B cell (primary cell): ENCODE measurements around the gene FER. TPM values are rescaled to one million over a fixed set of nuclear protein-coding genes. Genes with fewer than 3 reads are reported as not detected.

Experiments used
- ATAC-seq: fragments of 200-7000 bp; cut with Tn5 transposase; one replicate; pipeline ENCODE4 v1.10.0; 2021; ENCODE audit warnings: low read depth, mild to moderate bottlenecking, moderate number of reproducible peaks, moderate library complexity
- CTCF ChIA-PET: fragments of 350-600 bp; sonication (Branson Sonifier 250); formaldehyde crosslinking; loops from one replicate; lab custom pipeline; 2021; ENCODE audit warnings: antibody characterized with exemption, inconsistent platforms; lab: Charles Lee
- POLR2A ChIA-PET: fragments of 350-600 bp; sonication (Branson Sonifier 250); formaldehyde crosslinking; loops from one replicate; lab custom pipeline; 2021; ENCODE audit warnings: antibody characterized with exemption; lab: Charles Lee
- DNase-seq: peaks from one replicate; pipeline ENCODE4 v3.0.0; 2013
- H2AFZ ChIP-seq: 2 replicates; pipeline ENCODE4 v1.6.1; 2012; ENCODE audit warnings: mild to moderate bottlenecking, low read depth, low read length; ENCODE audit not compliant: insufficient read depth, poor library complexity, severe bottlenecking
- H3K27ac ChIP-seq, 2 donors: 1 replicate in 1 of 2; 2 replicates in 1 of 2; pipeline ENCODE4 v1.5.1; 2012 to 2013; ENCODE audit warnings: low read length in 2 of 2, mild to moderate bottlenecking in 2 of 2, moderate library complexity in 1 of 2
- H3K27me3 ChIP-seq, 4 experiments: fragments of 200-600 bp in 1 of 4; sonication (generic) in 1 of 4; replicated peaks in 1 of 4; 1 replicate in 2 of 4; 2 replicates in 2 of 4; pipeline versions ENCODE4 v1.6.1 to v1.7.0; 2013 to 2016; ENCODE audit warnings: low read length in 3 of 4, mild to moderate bottlenecking in 2 of 4, mixed read lengths in 1 of 4, moderate library complexity in 1 of 4; ENCODE audit not compliant: insufficient read depth in 4 of 4, control insufficient read depth in 3 of 4; ENCODE audit errors: control extremely low read depth in 1 of 4
- H3K36me3 ChIP-seq, 2 experiments: replicated peaks in 1 of 2; 1 replicate in 1 of 2; 2 replicates in 1 of 2; pipeline versions ENCODE4 v1.6.1 to v1.7.1; 2013; ENCODE audit warnings: low read length in 1 of 2; ENCODE audit not compliant: insufficient read depth in 2 of 2, control insufficient read depth in 1 of 2; ENCODE audit errors: control extremely low read depth in 1 of 2, extremely low read depth in 1 of 2
- H3K4me1 ChIP-seq, 2 donors: fragments of 200-600 bp in 1 of 2; sonication (generic) in 1 of 2; 1 replicate in 1 of 2; 2 replicates in 1 of 2; pipeline versions ENCODE4 v1.5.1 to v1.6.1; 2013 to 2017; ENCODE audit warnings: low read length in 2 of 2; ENCODE audit not compliant: control insufficient read depth in 2 of 2, insufficient read depth in 2 of 2
- H3K4me2 ChIP-seq: replicated peaks from 2 replicates; pipeline ENCODE3; 2012; ENCODE audit warnings: mild to moderate bottlenecking, low read depth, low read length; ENCODE audit not compliant: poor library complexity, severe bottlenecking
- H3K4me3 ChIP-seq, 5 experiments: fragments of 200-600 bp in 1 of 5; sonication (generic) in 1 of 5; 1 replicate in 3 of 5; 2 replicates in 2 of 5; pipeline versions ENCODE4 v1.5.1 to v1.7.0; 2011 to 2016; ENCODE audit warnings: low read length in 4 of 5, mild to moderate bottlenecking in 4 of 5, low read depth in 2 of 5, control low read depth in 1 of 5, moderate library complexity in 1 of 5; ENCODE audit not compliant: insufficient read depth in 1 of 5; ENCODE audit errors: control extremely low read depth in 1 of 5, extremely low read depth in 1 of 5
- H3K79me2 ChIP-seq: fragments of 200-600 bp; sonication (generic); one replicate; pipeline ENCODE4 v1.6.0; 2016; ENCODE audit warnings: low read length; ENCODE audit not compliant: control insufficient read depth, insufficient read depth
- H3K9ac ChIP-seq: fragments of 200-600 bp; sonication (generic); 2 replicates; pipeline ENCODE4 v1.6.1; 2017; ENCODE audit warnings: mild to moderate bottlenecking, low read length, moderate library complexity
- H3K9me3 ChIP-seq, 3 donors: one replicate each; pipeline versions ENCODE4 v1.6.1 to v1.7.1; 2013; ENCODE audit warnings: low read length in 2 of 3; ENCODE audit not compliant: control insufficient read depth in 2 of 3, insufficient read depth in 1 of 3; ENCODE audit errors: control extremely low read depth in 1 of 3
- H4K20me1 ChIP-seq: 2 replicates; pipeline ENCODE4 v1.6.0; 2012; ENCODE audit warnings: mild to moderate bottlenecking, low read length; ENCODE audit not compliant: insufficient read depth, control insufficient read depth, poor library complexity, severe bottlenecking
- H3K27ac Mint-ChIP-seq: one replicate; pipeline ENCODE4 v1.8.0; 2021; ENCODE audit warnings: mixed read lengths
- H3K27me3 Mint-ChIP-seq: one replicate; pipeline ENCODE4 v1.8.0; 2021; ENCODE audit warnings: mixed read lengths
- H3K4me1 Mint-ChIP-seq: one replicate; pipeline ENCODE4 v1.8.0; 2021; ENCODE audit warnings: mixed read lengths
- H3K4me3 Mint-ChIP-seq: one replicate; pipeline ENCODE4 v1.8.0; 2021; ENCODE audit warnings: mixed read lengths
- H3K9me3 Mint-ChIP-seq: one replicate; pipeline ENCODE4 v1.8.0; 2022; ENCODE audit warnings: mixed read lengths; ENCODE audit not compliant: insufficient read depth
- EZH2 ChIP-seq: IDR thresholded peaks from 2 replicates; pipeline ENCODE4 v1.6.1; 2012; ENCODE audit warnings: borderline replicate concordance, low read depth, mild to moderate bottlenecking, moderate library complexity, low read length; ENCODE audit not compliant: insufficient read depth, poor library complexity, severe bottlenecking
- WGBS: methylation state at CpG from one replicate; pipeline ENCODE4 v1.1.5; 2013; ENCODE audit warnings: missing lambda C conversion rate; ENCODE audit not compliant: insufficient coverage; 5-methylcytosine and 5-hydroxymethylcytosine counted together
- intact Hi-C: fragments of 100-400 bp; cut with micrococcal nuclease; formaldehyde crosslinking; loops from one replicate; pipeline ENCODE4 v1.10.0; 2022
- polyA plus RNA-seq: library from polyadenylated mRNA; depleted of rRNA; stranded (reverse); fragments of >200 nt; gene quantifications from 2 replicates; pipeline ENCODE4 v1.2.3, GENCODE V29; 2012
- total RNA-seq, 2 donors: library from RNA; stranded (reverse); fragments of 120-200 nt in 1 of 2; gene quantifications; 1 replicate in 1 of 2; 2 replicates in 1 of 2; pipeline versions ENCODE4 v1.2.3 to v1.2.4, GENCODE V29; 2013 to 2022
- TF ChIP-seq, protein P1 (sequence below): fragments of 200-600 bp; IDR thresholded peaks from one replicate; pipeline ENCODE4 v1.8.0; 2022; ENCODE audit warnings: antibody characterized with exemption, mild to moderate bottlenecking

FER gene
- total and polyA plus RNA-seq, 2 donors (not counting 1 experiment from before 2014, with no cell fraction given) = 1.3 to 41.3 TPM

DNA sequence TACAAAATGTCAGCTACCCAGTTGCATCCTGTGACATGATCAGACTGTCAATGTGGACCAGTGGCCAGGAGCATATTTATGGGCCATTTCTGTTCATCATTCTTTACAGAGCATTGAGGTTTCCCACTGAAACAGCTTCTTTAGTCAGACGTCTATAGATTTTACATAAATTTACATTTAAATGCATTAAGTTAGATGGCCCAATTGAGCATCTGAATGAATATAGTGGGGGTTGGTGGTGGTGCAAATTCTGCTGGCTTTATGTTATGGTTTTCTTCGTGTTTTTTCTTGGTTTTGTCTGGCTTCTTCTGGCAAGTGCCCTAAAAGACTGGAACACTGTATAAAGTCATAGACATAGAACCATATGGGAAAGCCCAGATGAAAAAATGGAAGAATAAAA, 448.0 kb downstream of the FER start:
- DNase-seq = no peak
- no peak for ATAC-seq
- CTCF ChIA-PET = no interaction called here
- Histone ChIP-seq H3K4me1 (no peaks in the 10 kb centered on the region), H3K27me3 (no peaks in the 10 kb centered on the region), H4K20me1 (no peaks in the 10 kb centered on the region), H3K4me2 (no peak overlapping the region), H3K4me3 (no peak overlapping the region), H2AFZ (no peak overlapping the region), H3K27ac (no peak overlapping the region), H3K79me2 (no peaks in the 10 kb centered on the region), H3K9ac (no peak overlapping the region), H3K9me3 (no peaks in the 10 kb centered on the region), H3K36me3 (no peaks in the 10 kb centered on the region)
- no peak for TF ChIP-seq EZH2
- TF ChIP-seq, protein P1, sequence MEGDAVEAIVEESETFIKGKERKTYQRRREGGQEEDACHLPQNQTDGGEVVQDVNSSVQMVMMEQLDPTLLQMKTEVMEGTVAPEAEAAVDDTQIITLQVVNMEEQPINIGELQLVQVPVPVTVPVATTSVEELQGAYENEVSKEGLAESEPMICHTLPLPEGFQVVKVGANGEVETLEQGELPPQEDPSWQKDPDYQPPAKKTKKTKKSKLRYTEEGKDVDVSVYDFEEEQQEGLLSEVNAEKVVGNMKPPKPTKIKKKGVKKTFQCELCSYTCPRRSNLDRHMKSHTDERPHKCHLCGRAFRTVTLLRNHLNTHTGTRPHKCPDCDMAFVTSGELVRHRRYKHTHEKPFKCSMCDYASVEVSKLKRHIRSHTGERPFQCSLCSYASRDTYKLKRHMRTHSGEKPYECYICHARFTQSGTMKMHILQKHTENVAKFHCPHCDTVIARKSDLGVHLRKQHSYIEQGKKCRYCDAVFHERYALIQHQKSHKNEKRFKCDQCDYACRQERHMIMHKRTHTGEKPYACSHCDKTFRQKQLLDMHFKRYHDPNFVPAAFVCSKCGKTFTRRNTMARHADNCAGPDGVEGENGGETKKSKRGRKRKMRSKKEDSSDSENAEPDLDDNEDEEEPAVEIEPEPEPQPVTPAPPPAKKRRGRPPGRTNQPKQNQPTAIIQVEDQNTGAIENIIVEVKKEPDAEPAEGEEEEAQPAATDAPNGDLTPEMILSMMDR = no peak
- WGBS = no CpG with 5 or more reads among the region's 2 CpGs
- peaks cover 5% of the 10 kb centered on the region for H3K27me3 Mint-ChIP-seq
- H3K27ac Mint-ChIP-seq = no peak overlapping the region
- POLR2A ChIA-PET = no interaction called here
- no peak overlapping the region for H3K4me3 Mint-ChIP-seq
- intact Hi-C loops = no loop called here
- H3K4me1 Mint-ChIP-seq = peaks cover 2% of the 10 kb centered on the region
- H3K9me3 Mint-ChIP-seq = no peaks in the 10 kb centered on the region

DNA sequence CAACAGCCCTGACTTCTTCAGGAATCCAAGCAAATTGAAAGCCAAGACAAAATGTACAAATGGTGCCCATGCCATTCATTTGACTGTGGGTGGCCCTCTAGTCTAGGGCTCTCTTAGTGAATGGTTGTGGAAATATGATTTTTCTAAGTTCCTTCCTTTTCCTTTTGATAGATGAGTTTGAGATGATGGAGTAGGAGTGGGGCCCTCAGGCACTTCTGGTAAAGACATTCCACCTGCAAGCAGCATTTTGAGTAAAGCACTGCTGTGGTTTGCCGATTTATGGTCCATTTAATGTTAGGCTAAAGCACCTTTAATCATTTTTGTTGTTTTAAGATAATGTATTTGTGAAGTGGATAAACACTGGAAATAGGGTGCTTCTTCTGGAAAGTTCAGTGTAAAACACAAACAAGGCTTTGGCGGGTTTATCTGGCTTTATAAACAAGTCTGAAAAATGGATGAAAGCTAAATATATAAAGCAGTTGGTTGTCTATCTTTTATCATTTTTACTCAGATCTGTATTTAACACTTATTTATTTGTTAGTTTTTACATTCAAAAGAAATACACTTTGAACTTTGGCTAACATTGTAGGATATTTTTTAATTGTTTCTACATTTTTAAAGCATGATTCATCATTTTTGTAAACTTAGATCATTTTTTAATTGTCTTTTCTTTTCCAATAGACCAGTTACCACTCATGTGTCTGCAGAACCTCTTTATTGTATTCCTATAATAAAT, 448.6 kb downstream of the FER start:
- Histone ChIP-seq H3K36me3 (no peaks in the 10 kb centered on the region), H3K27ac (no peak overlapping the region), H3K4me2 (no peak overlapping the region), H3K4me3 (no peak overlapping the region), H4K20me1 (no peaks in the 10 kb centered on the region), H2AFZ (no peak overlapping the region), H3K79me2 (no peaks in the 10 kb centered on the region), H3K4me1 (no peaks in the 10 kb centered on the region), H3K9ac (no peak overlapping the region), H3K9me3 (no peaks in the 10 kb centered on the region), H3K27me3 (no peaks in the 10 kb centered on the region)
- intact Hi-C loops = no loop called here
- Mint-ChIP-seq H3K4me3 (no peak overlapping the region), H3K27ac (no peak overlapping the region), H3K9me3 (no peaks in the 10 kb centered on the region), H3K4me1 (peaks cover 1% of the 10 kb centered on the region), H3K27me3 (peaks cover 5% of the 10 kb centered on the region)
- DNase-seq (no peak), ATAC-seq (no peak)
- ChIA-PET CTCF (no interaction called here), POLR2A (no interaction called here)
- TF ChIP-seq, protein P1 = no peak
- TF ChIP-seq EZH2 = no peak
- WGBS = 100% methylated on average over 1 of the region's 2 CpGs
